GM11168 (cell line): ENCODE data around the gene DLX6.

Experiments used
- in situ Hi-C: fragments of 300-500 bp; cut with MboI; formaldehyde crosslinking; loops from one replicate; pipeline ENCODE4 v1.12.0; 2022; ENCODE audit warnings: low sequenced_read_pairs; ENCODE audit not compliant: unreplicated experiment

Gene DLX6

GRCh38 chr7:97009753-97010732 lies 4.7 kb downstream of the DLX6 start:
- in situ Hi-C loops = no loop called here

DNA sequence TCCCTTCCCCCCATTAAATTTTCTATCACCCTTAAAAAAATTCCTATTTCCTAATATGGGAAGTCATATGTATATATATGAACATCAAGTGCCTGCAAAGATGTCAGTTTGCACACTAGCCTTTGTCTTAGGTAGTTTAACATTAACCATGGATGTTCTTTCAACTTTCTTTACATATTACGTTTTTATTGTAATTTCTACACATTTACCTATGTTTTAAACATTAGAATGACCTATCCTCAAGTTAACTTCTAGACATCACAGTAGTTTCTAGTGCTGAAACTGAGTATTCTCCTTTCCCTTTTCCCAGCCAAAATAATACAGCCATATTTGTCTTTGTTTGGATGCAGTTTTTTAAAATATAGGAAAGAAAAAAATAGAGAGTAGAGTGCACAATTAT lies 5.8 kb downstream of the DLX6 start:
- in situ Hi-C loops = no loop called here

DNA sequence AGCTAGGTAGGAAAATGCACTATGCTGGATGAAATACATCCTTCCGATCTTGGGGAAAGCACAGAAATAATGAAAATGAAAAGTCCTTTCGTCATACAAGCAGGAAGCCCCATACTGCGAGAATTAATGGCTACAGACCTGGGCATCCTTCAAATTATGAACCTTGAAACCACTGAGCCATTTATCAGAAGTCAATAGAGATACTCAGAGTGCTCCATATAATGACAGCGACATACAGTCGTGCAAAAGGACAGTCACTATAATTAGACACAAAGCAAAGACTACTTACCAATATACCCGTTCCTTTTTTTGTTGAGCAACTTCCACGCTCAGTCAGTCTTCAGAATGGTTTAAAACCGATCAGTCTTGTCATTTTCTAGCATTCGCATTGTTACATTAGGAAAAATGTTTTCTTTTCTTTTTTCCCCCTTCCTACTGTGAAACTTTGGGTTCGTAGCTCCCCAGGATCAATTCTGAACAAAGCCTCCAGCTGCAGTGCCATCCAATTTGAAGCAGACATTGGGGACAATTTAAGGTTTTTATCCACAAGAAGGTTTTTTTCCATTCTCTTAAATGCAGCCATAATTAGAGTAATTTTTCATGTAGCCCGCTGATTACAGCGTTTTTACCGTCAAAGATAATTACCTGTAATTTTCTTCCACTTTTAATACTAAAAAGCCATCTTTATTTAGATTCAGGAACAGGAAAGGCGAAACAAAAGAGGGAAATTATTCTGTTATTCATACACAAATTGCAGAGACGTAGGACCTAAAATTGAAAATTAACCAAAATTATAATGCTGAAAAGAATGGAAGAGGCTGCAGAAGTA lies 6.4 kb downstream of the DLX6 start:
- in situ Hi-C loops = no loop called here

- in situ Hi-C loops = no loop called here
Measured at GRCh38 chr7:97012365-97013133, 7.2 kb downstream of the DLX6 start.

DNA sequence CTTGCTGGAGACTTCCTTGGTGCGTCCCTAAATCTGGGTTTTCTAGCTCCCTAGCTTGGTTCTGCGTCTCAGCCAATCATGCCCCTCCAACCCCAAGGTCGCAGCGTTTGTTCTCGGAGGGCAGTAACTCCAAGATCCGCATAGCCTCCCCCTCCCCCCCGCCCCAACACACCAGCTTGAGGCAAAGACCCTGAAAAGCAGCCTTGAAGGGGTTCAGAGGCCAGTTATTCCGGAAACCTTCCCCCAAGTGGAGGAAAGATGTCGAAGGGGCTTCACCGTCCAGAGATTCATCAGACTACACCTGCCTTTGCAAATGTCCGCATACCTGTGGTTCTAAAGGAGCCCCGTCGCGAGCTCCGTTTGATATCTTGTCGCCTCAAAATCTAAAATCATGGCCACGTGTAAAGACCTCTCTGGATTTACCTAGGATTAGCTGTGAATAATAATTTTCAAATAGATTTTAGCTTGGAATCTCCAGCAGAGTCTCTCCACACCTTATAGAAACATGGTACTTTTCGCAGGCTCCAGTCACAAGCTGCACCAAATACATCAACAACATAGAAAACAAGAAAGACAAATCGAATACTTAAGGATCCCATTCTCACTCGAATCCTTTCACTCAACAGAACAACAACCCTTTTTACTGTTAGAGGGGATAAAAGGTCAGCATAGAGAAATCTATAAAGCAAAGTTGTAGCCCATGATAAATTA lies 7.9 kb downstream of the DLX6 start:
- in situ Hi-C loops = no loop called here

- in situ Hi-C loops = no loop called here
Measured at GRCh38 chr7:97013845-97014134, 8.4 kb downstream of the DLX6 start.

DNA sequence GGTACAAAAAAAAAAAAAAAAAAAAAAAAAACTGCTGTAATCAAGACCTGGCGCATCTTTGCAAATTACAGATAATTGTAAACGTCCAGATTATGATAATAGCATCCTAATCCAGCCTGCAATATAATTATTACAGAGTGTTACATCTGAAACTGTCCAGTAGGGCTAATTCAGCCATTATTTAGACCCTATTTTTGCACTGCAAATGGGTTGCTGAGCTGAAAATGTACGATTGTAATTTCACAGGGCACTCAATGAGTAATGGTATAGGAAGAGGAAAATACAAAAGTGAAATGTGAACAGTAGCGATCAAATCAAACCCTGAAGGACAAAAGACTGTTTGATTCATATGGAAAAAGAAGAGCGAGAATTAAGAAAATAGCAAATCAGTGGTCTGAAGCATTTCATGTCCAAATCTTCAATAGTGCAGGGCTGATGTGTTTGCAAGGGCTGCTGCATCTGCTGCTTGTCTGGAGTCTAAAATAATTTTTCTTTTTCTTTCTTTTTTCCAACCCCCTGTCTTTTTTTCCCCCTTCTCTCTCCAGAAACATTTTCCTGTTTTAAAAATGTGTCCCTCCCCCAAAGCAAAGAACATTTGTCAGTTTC lies 8.9 kb downstream of the DLX6 start:
- in situ Hi-C loops = no loop called here

- in situ Hi-C loops = no loop called here
Measured at GRCh38 chr7:97015279-97015678, 9.9 kb downstream of the DLX6 start.

GRCh38 chr7:97015756-97016380 lies 10.5 kb downstream of the DLX6 start:
- in situ Hi-C loops = no loop called here

- in situ Hi-C loops = no loop called here
Measured at GRCh38 chr7:97016381-97017191, 11.2 kb downstream of the DLX6 start.

GRCh38 chr7:97017192-97018125 lies 12.1 kb downstream of the DLX6 start:
- in situ Hi-C loops = no loop called here

- in situ Hi-C loops = no loop called here
Measured at GRCh38 chr7:97018126-97018601, 12.8 kb downstream of the DLX6 start.

DNA sequence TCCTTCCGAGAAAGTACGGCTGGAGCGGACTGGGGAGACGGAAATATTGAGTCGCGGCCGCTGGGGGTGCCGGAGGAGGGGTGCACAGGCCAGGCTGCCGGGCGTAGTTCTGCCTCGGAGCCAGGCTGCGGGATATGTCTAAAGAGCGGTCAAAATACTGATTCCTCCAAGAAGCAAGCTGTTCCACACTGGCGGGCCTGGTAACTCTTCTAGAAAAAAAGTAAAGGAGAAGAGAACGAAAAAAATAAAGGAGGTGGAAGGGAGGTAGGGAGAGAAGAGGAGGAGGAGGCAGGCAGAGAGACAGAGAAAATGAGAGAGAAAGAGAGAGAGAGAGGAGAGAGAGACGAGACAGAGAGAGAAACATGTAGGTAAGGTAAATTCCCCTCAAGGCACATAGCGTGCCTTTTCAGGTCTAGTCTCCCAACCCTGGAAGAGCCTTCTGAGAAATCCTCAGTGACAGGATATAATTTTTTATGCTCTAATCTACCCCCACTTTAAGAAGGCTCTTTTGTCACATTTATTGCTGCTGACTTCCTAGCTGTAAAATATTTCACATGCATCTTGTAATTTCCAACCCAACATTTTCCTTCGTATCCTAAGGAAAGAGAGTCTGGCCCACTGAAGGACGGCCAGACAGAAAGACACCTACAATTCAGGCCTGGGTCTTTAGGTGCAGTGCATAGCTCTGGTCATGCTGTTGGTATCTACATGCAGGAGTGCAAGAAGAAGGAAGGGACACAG lies 13.6 kb downstream of the DLX6 start:
- in situ Hi-C loops = no loop called here

GRCh38 chr7:97019710-97020225 lies 14.4 kb downstream of the DLX6 start:
- in situ Hi-C loops = loop anchor here (10.0 kb wide), 2 partner anchors 605 to 945 kb away; no protein-coding TSS in a partner anchor

DNA sequence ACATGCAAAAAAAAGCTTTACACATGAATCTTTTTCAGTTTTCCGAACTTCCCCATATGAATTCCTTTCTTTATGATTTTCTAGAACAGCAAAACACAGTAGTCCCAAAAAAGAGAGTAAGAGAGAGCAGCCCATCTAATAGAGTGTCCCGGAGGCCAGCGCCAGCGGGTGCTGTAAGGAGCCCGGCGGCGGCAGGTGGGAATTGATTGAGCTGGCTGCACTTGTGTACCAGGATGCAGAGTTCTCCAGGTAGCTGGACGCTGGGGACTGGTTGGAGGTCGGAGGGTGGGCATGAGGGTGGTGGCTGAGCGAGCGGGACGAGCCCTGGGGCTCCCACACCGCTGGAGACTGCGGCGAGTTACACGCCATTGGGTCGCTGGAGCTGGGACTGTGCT lies 15.2 kb downstream of the DLX6 start:
- in situ Hi-C loops = loop anchor here (10.0 kb wide), 2 partner anchors 606 to 946 kb away; no protein-coding TSS in a partner anchor
